Stimulated activated CD4-positive, alpha-beta T cell treated with anti-CD3 and anti-CD28 coated beads, Interleukin-1b, Interleukin-23, amount 100 ng/mL, for 4 hours (primary cell): Measurements from ENCODE around the gene CUL2.
"Not testable (repeated sequence)": the region's sequence is repeated elsewhere in the genome, so short reads cannot be mapped to it uniquely, and the experiment has no call there.

Source experiments
- DNase-seq, 2 donors: peaks; one replicate each; pipeline ENCODE4 v3.0.0-alpha.2; 2020; ENCODE audit warnings: low read depth in 2 of 2

The CUL2 gene

GRCh38 chr10:35079763-35080162, 10.4 kb downstream of the CUL2 start:
- DNase-seq: no peak

GRCh38 chr10:35079265-35079664, 10.9 kb downstream of the CUL2 start:
- DNase-seq: no peak

- DNase-seq: no peak
These were observed 14.9 kb downstream of the CUL2 start for GRCh38 chr10:35075228-35075627.

GRCh38 chr10:35074266-35074665, 15.9 kb downstream of the CUL2 start:
- no peak for DNase-seq

- no peak for DNase-seq
These were observed 19.6 kb downstream of the CUL2 start for GRCh38 chr10:35070521-35070920.

GRCh38 chr10:35063837-35064454, 26.2 kb downstream of the CUL2 start:
- DNase-seq: no peak

- no peak for DNase-seq
These were observed 30.7 kb downstream of the CUL2 start for GRCh38 chr10:35059481-35059880.

- DNase-seq: no peak
These were observed 31.5 kb downstream of the CUL2 start for GRCh38 chr10:35058686-35059085.

GRCh38 chr10:35058134-35058533, 32.0 kb downstream of the CUL2 start:
- DNase-seq: no peak

- no peak for DNase-seq
These were observed 33.5 kb downstream of the CUL2 start for GRCh38 chr10:35056686-35057085.

- no peak for DNase-seq
These were observed 34.0 kb downstream of the CUL2 start for GRCh38 chr10:35056133-35056532.

GRCh38 chr10:35050568-35050967, 39.6 kb downstream of the CUL2 start:
- DNase-seq: no peak

GRCh38 chr10:35046074-35046473, 44.1 kb downstream of the CUL2 start:
- DNase-seq: no peak

GRCh38 chr10:35045275-35045674, 44.9 kb downstream of the CUL2 start:
- DNase-seq: not testable (repeated sequence)

- DNase-seq: no peak
These were observed 46.3 kb downstream of the CUL2 start for GRCh38 chr10:35043796-35044344.

GRCh38 chr10:35042783-35043182, 47.4 kb downstream of the CUL2 start:
- DNase-seq: no peak

GRCh38 chr10:35041502-35041879, 48.6 kb downstream of the CUL2 start:
- DNase-seq: no peak

- no peak for DNase-seq
These were observed 49.2 kb downstream of the CUL2 start for GRCh38 chr10:35040760-35041501.

- DNase-seq: no peak
These were observed 53.0 kb downstream of the CUL2 start for GRCh38 chr10:35037104-35037503.

GRCh38 chr10:35035606-35036005, 54.5 kb downstream of the CUL2 start:
- no peak for DNase-seq

- DNase-seq: no peak
These were observed 62.6 kb downstream of the CUL2 start for GRCh38 chr10:35027567-35027966.

GRCh38 chr10:35025916-35026315, 64.2 kb downstream of the CUL2 start:
- no peak for DNase-seq

GRCh38 chr10:35020481-35020880, 69.7 kb downstream of the CUL2 start:
- DNase-seq: no peak
